Neural cell (in vitro differentiated cells): ENCODE data around the gene SMCO4.

Source experiments
- EP300 ChIP-seq: fragments of 450-650 bp; conservative IDR thresholded peaks from 2 replicates; pipeline ENCODE4 v1.6.1; 2014; ENCODE audit warnings: antibody characterized with exemption, mild to moderate bottlenecking, moderate library complexity; ENCODE audit not compliant: poor library complexity, severe bottlenecking
- EZH2 ChIP-seq: fragments of 200-600, 300-800 bp; shearing (Covaris generic), sonication (generic); IDR thresholded peaks from 2 replicates; pipeline ENCODE4 v1.6.1; 2014; ENCODE audit warnings: antibody characterized with exemption, low read length, borderline replicate concordance, mild to moderate bottlenecking; ENCODE audit not compliant: insufficient read depth, poor library complexity, severe bottlenecking
- MXI1 ChIP-seq: fragments of 450-650 bp; conservative IDR thresholded peaks from 2 replicates; pipeline ENCODE4 v1.6.1; 2014; ENCODE audit warnings: antibody characterized with exemption, mild to moderate bottlenecking; ENCODE audit not compliant: poor library complexity, severe bottlenecking
- POLR2AphosphoS5 ChIP-seq: IDR thresholded peaks from 2 replicates; pipeline ENCODE4 v1.6.1; 2012
- RAD21 ChIP-seq: fragments of 450-650 bp; conservative IDR thresholded peaks from 2 replicates; pipeline ENCODE4 v1.6.1; 2014; ENCODE audit warnings: antibody characterized with exemption, mild to moderate bottlenecking, moderate library complexity
- SMC3 ChIP-seq: fragments of 450-650 bp; conservative IDR thresholded peaks from 2 replicates; pipeline ENCODE4 v1.6.1; 2014; ENCODE audit warnings: antibody characterized with exemption, mild to moderate bottlenecking, moderate library complexity; ENCODE audit not compliant: poor library complexity
- TAF1 ChIP-seq: IDR thresholded peaks from 2 replicates; pipeline ENCODE4 v1.6.1; 2012; ENCODE audit warnings: low read depth
- TF ChIP-seq, protein P1 (sequence below): fragments of 450-650 bp; IDR thresholded peaks from 2 replicates; pipeline ENCODE4 v1.5.1; 2014; ENCODE audit warnings: antibody characterized with exemption, mild to moderate bottlenecking, moderate library complexity; ENCODE audit not compliant: poor library complexity, severe bottlenecking
- TF ChIP-seq, protein P2 (sequence below): IDR thresholded peaks from 2 replicates; pipeline ENCODE4 v1.6.1; 2012; ENCODE audit warnings: borderline replicate concordance

DNA sequence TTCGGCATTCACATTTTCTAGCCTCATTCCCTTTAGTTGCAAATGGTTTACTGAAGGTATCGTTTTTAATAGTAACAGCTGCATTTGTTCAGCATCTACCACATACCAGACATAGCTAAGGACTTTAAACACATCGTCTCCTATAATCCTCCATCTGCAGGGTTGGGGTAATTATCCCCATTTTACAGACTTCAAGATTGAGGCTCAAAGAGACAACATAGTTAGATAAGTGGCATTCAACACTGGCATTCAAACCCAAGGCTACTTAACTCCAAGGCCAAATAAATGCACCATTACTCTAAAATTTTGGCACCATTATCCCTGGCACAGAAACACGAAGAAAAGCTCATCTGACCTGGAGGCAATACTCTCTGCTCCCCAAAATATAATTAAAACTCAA is 28.5 kb downstream of the SMCO4 start:
- TF ChIP-seq, protein P1, sequence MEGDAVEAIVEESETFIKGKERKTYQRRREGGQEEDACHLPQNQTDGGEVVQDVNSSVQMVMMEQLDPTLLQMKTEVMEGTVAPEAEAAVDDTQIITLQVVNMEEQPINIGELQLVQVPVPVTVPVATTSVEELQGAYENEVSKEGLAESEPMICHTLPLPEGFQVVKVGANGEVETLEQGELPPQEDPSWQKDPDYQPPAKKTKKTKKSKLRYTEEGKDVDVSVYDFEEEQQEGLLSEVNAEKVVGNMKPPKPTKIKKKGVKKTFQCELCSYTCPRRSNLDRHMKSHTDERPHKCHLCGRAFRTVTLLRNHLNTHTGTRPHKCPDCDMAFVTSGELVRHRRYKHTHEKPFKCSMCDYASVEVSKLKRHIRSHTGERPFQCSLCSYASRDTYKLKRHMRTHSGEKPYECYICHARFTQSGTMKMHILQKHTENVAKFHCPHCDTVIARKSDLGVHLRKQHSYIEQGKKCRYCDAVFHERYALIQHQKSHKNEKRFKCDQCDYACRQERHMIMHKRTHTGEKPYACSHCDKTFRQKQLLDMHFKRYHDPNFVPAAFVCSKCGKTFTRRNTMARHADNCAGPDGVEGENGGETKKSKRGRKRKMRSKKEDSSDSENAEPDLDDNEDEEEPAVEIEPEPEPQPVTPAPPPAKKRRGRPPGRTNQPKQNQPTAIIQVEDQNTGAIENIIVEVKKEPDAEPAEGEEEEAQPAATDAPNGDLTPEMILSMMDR = no peak
- TF ChIP-seq, protein P2, sequence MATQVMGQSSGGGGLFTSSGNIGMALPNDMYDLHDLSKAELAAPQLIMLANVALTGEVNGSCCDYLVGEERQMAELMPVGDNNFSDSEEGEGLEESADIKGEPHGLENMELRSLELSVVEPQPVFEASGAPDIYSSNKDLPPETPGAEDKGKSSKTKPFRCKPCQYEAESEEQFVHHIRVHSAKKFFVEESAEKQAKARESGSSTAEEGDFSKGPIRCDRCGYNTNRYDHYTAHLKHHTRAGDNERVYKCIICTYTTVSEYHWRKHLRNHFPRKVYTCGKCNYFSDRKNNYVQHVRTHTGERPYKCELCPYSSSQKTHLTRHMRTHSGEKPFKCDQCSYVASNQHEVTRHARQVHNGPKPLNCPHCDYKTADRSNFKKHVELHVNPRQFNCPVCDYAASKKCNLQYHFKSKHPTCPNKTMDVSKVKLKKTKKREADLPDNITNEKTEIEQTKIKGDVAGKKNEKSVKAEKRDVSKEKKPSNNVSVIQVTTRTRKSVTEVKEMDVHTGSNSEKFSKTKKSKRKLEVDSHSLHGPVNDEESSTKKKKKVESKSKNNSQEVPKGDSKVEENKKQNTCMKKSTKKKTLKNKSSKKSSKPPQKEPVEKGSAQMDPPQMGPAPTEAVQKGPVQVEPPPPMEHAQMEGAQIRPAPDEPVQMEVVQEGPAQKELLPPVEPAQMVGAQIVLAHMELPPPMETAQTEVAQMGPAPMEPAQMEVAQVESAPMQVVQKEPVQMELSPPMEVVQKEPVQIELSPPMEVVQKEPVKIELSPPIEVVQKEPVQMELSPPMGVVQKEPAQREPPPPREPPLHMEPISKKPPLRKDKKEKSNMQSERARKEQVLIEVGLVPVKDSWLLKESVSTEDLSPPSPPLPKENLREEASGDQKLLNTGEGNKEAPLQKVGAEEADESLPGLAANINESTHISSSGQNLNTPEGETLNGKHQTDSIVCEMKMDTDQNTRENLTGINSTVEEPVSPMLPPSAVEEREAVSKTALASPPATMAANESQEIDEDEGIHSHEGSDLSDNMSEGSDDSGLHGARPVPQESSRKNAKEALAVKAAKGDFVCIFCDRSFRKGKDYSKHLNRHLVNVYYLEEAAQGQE = no peak
- no peak for TF ChIP-seq EZH2
- no peak for TF ChIP-seq POLR2AphosphoS5
- TF ChIP-seq RAD21 = no peak
- TF ChIP-seq TAF1 = no peak
- no peak for TF ChIP-seq EP300
- no peak for TF ChIP-seq MXI1
- TF ChIP-seq SMC3 = no peak
